Peyer's patch (tissue), 4 donors: ENCODE results near the gene PTPN13. TPM values are rescaled to one million over a fixed set of nuclear protein-coding genes. Genes with fewer than 3 reads are reported as not detected.

ENCODE experiments used
- DNase-seq, 3 donors: peaks; one replicate each; pipeline ENCODE4 v3.0.0-alpha.2; 2017 to 2019
- H3K27ac ChIP-seq, 4 donors: fragments of 200-600 bp; sonication (generic); one replicate each; pipeline ENCODE4 v1.5.1; 2016 to 2019
- H3K27me3 ChIP-seq, 2 donors: fragments of 200-600 bp; sonication (generic); one replicate each; pipeline ENCODE4 v1.5.1; 2019
- H3K36me3 ChIP-seq, 3 donors: fragments of 200-600 bp; sonication (generic); one replicate each; pipeline ENCODE4 v1.5.1; 2016 to 2019
- H3K4me1 ChIP-seq, 4 donors: fragments of 200-600 bp; sonication (generic); one replicate each; pipeline ENCODE4 v1.5.1; 2016 to 2019
- H3K4me3 ChIP-seq, 4 donors: fragments of 200-600 bp; sonication (generic); 1 replicate in 3 of 4; 2 replicates in 1 of 4; pipeline ENCODE4 v1.5.1; 2016 to 2019; ENCODE audit warnings: mild to moderate bottlenecking in 1 of 4
- H3K9me3 ChIP-seq, 4 donors: fragments of 200-600 bp; sonication (generic); one replicate each; pipeline ENCODE4 v1.5.1; 2016 to 2019; ENCODE audit warnings: mild to moderate bottlenecking in 1 of 4
- CTCF ChIP-seq, 6 experiments: fragments of 450-650 bp in 4 of 6; fragments of 200-600 bp in 2 of 6; sonication (generic) in 1 of 6; IDR thresholded peaks; one replicate each; pipeline ENCODE4 v1.5.1; 2017 to 2019; ENCODE audit warnings: antibody characterized with exemption in 6 of 6, mild to moderate bottlenecking in 3 of 6, moderate library complexity in 1 of 6
- POLR2A ChIP-seq, 2 donors: fragments of 450-650 bp; IDR thresholded peaks; one replicate each; pipeline ENCODE4 v1.5.1; 2017; ENCODE audit warnings: antibody characterized with exemption in 2 of 2, mild to moderate bottlenecking in 2 of 2, moderate library complexity in 2 of 2
- total RNA-seq, 4 donors: library from RNA; depleted of rRNA; stranded (reverse); fragments of >200 nt; gene quantifications; one replicate each; pipeline ENCODE4 v1.1.0, GENCODE V29; 2016

PTPN13 gene
- total RNA-seq, 4 donors from 2014 or later: 2.9 to 14.9 (median 8.3) TPM

- Histone ChIP-seq H3K9me3 (no peaks in the 10 kb centered on the region), H3K4me3 (no peak overlapping the region), H3K27me3 (no peaks in the 10 kb centered on the region), H3K27ac (no peak overlapping the region), H3K36me3 (no peaks in the 10 kb centered on the region), H3K4me1 (no peaks in the 10 kb centered on the region)
- TF ChIP-seq POLR2A (IDR thresholded peaks at IDR 0.05): no peak
- no peak for TF ChIP-seq CTCF (IDR thresholded peaks at IDR 0.05)
- DNase-seq: no peak
These were observed 30.7 kb upstream of the PTPN13 start for GRCh38 chr4:86563416-86563815.

GRCh38 chr4:86564795-86565194 lies 29.3 kb upstream of the PTPN13 start:
- no peak overlapping the region for H3K27ac ChIP-seq
- H3K27me3 ChIP-seq: no peaks in the 10 kb centered on the region
- TF ChIP-seq CTCF (IDR thresholded peaks at IDR 0.05): no peak
- TF ChIP-seq POLR2A (IDR thresholded peaks at IDR 0.05): no peak
- no peaks in the 10 kb centered on the region for H3K4me1 ChIP-seq
- H3K36me3 ChIP-seq: no peaks in the 10 kb centered on the region
- no peaks in the 10 kb centered on the region for H3K9me3 ChIP-seq
- H3K4me3 ChIP-seq: no peak overlapping the region
- no peak for DNase-seq

GRCh38 chr4:86565651-86566050 lies 28.5 kb upstream of the PTPN13 start:
- Histone ChIP-seq H3K9me3 (no peaks in the 10 kb centered on the region), H3K4me3 (no peak overlapping the region), H3K27ac (no peak overlapping the region), H3K27me3 (no peaks in the 10 kb centered on the region), H3K36me3 (no peaks in the 10 kb centered on the region), H3K4me1 (no peaks in the 10 kb centered on the region)
- TF ChIP-seq CTCF (IDR thresholded peaks at IDR 0.05) (no peak), POLR2A (IDR thresholded peaks at IDR 0.05) (no peak)
- DNase-seq: no peak

- TF ChIP-seq CTCF (IDR thresholded peaks at IDR 0.05) (no peak), POLR2A (IDR thresholded peaks at IDR 0.05) (no peak)
- Histone ChIP-seq H3K27me3 (no peaks in the 10 kb centered on the region), H3K27ac (no peak overlapping the region), H3K36me3 (no peaks in the 10 kb centered on the region), H3K9me3 (no peaks in the 10 kb centered on the region), H3K4me1 (no peaks in the 10 kb centered on the region), H3K4me3 (no peak overlapping the region)
- DNase-seq: no peak
These were observed 24.8 kb upstream of the PTPN13 start for GRCh38 chr4:86569103-86569870.

GRCh38 chr4:86579941-86580340 lies 14.2 kb upstream of the PTPN13 start:
- no peak overlapping the region for H3K27ac ChIP-seq
- no peak for DNase-seq
- H3K27me3 ChIP-seq: no peaks in the 10 kb centered on the region
- no peaks in the 10 kb centered on the region for H3K9me3 ChIP-seq
- no peaks in the 10 kb centered on the region for H3K36me3 ChIP-seq
- no peak for TF ChIP-seq POLR2A (IDR thresholded peaks at IDR 0.05)
- TF ChIP-seq CTCF (IDR thresholded peaks at IDR 0.05): no peak
- H3K4me3 ChIP-seq: no peak overlapping the region
- H3K4me1 ChIP-seq: no peaks in the 10 kb centered on the region
